ENCODE measurements around the gene NAGS.
"Not testable (repeated sequence)": the region's sequence is repeated elsewhere in the genome, so short reads cannot be mapped to it uniquely, and the experiment has no call there.

NAGS gene

GRCh38 chr17:44012391-44012790, 8.0 kb downstream of the NAGS start:
- no peak overlapping the region for H3K4me3 ChIP-seq (ENCODE audit: low read length)
- no peak overlapping the region for H3K23ac ChIP-seq (ENCODE audit: low read length)
- H2AK5ac ChIP-seq (ENCODE audit: low read length) = no peak overlapping the region
- peaks cover 1% of the 10 kb centered on the region for H3K79me1 ChIP-seq (ENCODE audit: low read length)
- H3K4ac ChIP-seq (ENCODE audit: low read depth, low read length) = no peak overlapping the region
- no peak overlapping the region for H4K5ac ChIP-seq (ENCODE audit: low read length)
- WGBS (ENCODE audit: extremely low coverage, insufficient coverage, low lambda C conversion rate) = no CpG with 5 or more reads among the region's 3 CpGs
- H2BK120ac ChIP-seq (ENCODE audit: low read depth, low read length) = no peak overlapping the region
- H4K8ac ChIP-seq (ENCODE audit: low read depth, low read length) = no peak overlapping the region
- DNase-seq = no peak
- H2BK5ac ChIP-seq (ENCODE audit: low read length) = no peak overlapping the region
- no peaks in the 10 kb centered on the region for H3K79me2 ChIP-seq (ENCODE audit: control insufficient read depth, insufficient read depth, low read length)
- H2BK15ac ChIP-seq (replicated peaks; ENCODE audit: low read depth) = no peak overlapping the region
- H3K56ac ChIP-seq (ENCODE audit: low read length) = no peak overlapping the region
- H3K9ac ChIP-seq (ENCODE audit: low read length) = no peak overlapping the region
- no peak overlapping the region for H3K4me2 ChIP-seq (ENCODE audit: low read length)
- no peaks in the 10 kb centered on the region for H3K36me3 ChIP-seq (ENCODE audit: control insufficient read depth, insufficient read depth, low read length)
- H3K27me3 ChIP-seq (ENCODE audit: insufficient read depth, low read length, poor library complexity) = no peaks in the 10 kb centered on the region
- H3K27ac ChIP-seq (ENCODE audit: low read depth, low read length) = no peak overlapping the region
- H3K18ac ChIP-seq (ENCODE audit: low read length) = no peak overlapping the region
- H3K4me1 ChIP-seq (ENCODE audit: control insufficient read depth, low read depth, low read length) = peaks cover 2% of the 10 kb centered on the region

- H3K18ac ChIP-seq (ENCODE audit: low read length) = no peak overlapping the region
- DNase-seq = no peak
- H3K79me1 ChIP-seq (ENCODE audit: low read length) = peaks cover 1% of the 10 kb centered on the region
- no peak overlapping the region for H4K8ac ChIP-seq (ENCODE audit: low read depth, low read length)
- H3K4me2 ChIP-seq (ENCODE audit: low read length) = no peak overlapping the region
- no peak overlapping the region for H2BK120ac ChIP-seq (ENCODE audit: low read depth, low read length)
- no peak overlapping the region for H3K4me3 ChIP-seq (ENCODE audit: low read length)
- H3K36me3 ChIP-seq (ENCODE audit: control insufficient read depth, insufficient read depth, low read length) = no peaks in the 10 kb centered on the region
- no peak overlapping the region for H3K56ac ChIP-seq (ENCODE audit: low read length)
- H3K9ac ChIP-seq (ENCODE audit: low read length) = no peak overlapping the region
- H3K27me3 ChIP-seq (ENCODE audit: insufficient read depth, low read length, poor library complexity) = no peaks in the 10 kb centered on the region
- no peak overlapping the region for H2BK5ac ChIP-seq (ENCODE audit: low read length)
- H4K5ac ChIP-seq (ENCODE audit: low read length) = no peak overlapping the region
- no peak overlapping the region for H3K27ac ChIP-seq (ENCODE audit: low read depth, low read length)
- no peak overlapping the region for H3K23ac ChIP-seq (ENCODE audit: low read length)
- WGBS (ENCODE audit: extremely low coverage, insufficient coverage, low lambda C conversion rate) = no CpG with 5 or more reads among the region's 14 CpGs
- H3K4ac ChIP-seq (ENCODE audit: low read depth, low read length) = no peak overlapping the region
- H2BK15ac ChIP-seq (replicated peaks; ENCODE audit: low read depth) = no peak overlapping the region
- H2AK5ac ChIP-seq (ENCODE audit: low read length) = no peak overlapping the region
- peaks cover 2% of the 10 kb centered on the region for H3K4me1 ChIP-seq (ENCODE audit: control insufficient read depth, low read depth, low read length)
- no peaks in the 10 kb centered on the region for H3K79me2 ChIP-seq (ENCODE audit: control insufficient read depth, insufficient read depth, low read length)
Measured at GRCh38 chr17:44012874-44013273, 8.5 kb downstream of the NAGS start.

GRCh38 chr17:44014133-44014436, 9.7 kb downstream of the NAGS start:
- no peaks in the 10 kb centered on the region for H3K36me3 ChIP-seq (ENCODE audit: control insufficient read depth, insufficient read depth, low read length)
- no peak overlapping the region for H4K8ac ChIP-seq (ENCODE audit: low read depth, low read length)
- H3K56ac ChIP-seq (ENCODE audit: low read length) = peak overlapping the region; percentile 95
- no CpG with 5 or more reads among the region's 12 CpGs for WGBS (ENCODE audit: extremely low coverage, insufficient coverage, low lambda C conversion rate)
- peak overlapping the region; percentile 84 for H3K9ac ChIP-seq (ENCODE audit: low read length)
- peak overlapping the region; percentile 88 for H3K4me3 ChIP-seq (ENCODE audit: low read length)
- peak overlapping the region; percentile 11 for H3K23ac ChIP-seq (ENCODE audit: low read length)
- no peak overlapping the region for H4K5ac ChIP-seq (ENCODE audit: low read length)
- H2BK5ac ChIP-seq (ENCODE audit: low read length) = no peak overlapping the region
- H3K4me1 ChIP-seq (ENCODE audit: control insufficient read depth, low read depth, low read length) = no peaks in the 10 kb centered on the region
- H2BK15ac ChIP-seq (replicated peaks; ENCODE audit: low read depth) = no peak overlapping the region
- no peak for DNase-seq
- H3K27me3 ChIP-seq (ENCODE audit: insufficient read depth, low read length, poor library complexity) = no peaks in the 10 kb centered on the region
- peak overlapping the region; percentile 90 for H3K4ac ChIP-seq (ENCODE audit: low read depth, low read length)
- no peaks in the 10 kb centered on the region for H3K79me2 ChIP-seq (ENCODE audit: control insufficient read depth, insufficient read depth, low read length)
- no peak overlapping the region for H3K27ac ChIP-seq (ENCODE audit: low read depth, low read length)
- H3K18ac ChIP-seq (ENCODE audit: low read length) = no peak overlapping the region
- no peak overlapping the region for H2BK120ac ChIP-seq (ENCODE audit: low read depth, low read length)
- H2AK5ac ChIP-seq (ENCODE audit: low read length) = no peak overlapping the region
- peaks cover 1% of the 10 kb centered on the region for H3K79me1 ChIP-seq (ENCODE audit: low read length)
- H3K4me2 ChIP-seq (ENCODE audit: low read length) = peak overlapping the region; percentile 55

- DNase-seq = peak; percentile 97
- Histone ChIP-seq H3K4me1 (ENCODE audit: control insufficient read depth, low read depth, low read length) (no peaks in the 10 kb centered on the region), H4K8ac (ENCODE audit: low read depth, low read length) (no peak within 1 kb of the TSS), H3K18ac (ENCODE audit: low read length) (peak within 1 kb of the TSS; percentile 90), H3K79me2 (ENCODE audit: control insufficient read depth, insufficient read depth, low read length) (no peaks in the 10 kb centered on the region), H3K4me3 (ENCODE audit: low read length) (peak within 1 kb of the TSS; percentile 88), H3K4ac (ENCODE audit: low read depth, low read length) (peak within 1 kb of the TSS; percentile 90), H3K36me3 (ENCODE audit: control insufficient read depth, insufficient read depth, low read length) (no peaks in the 10 kb centered on the region), H3K56ac (ENCODE audit: low read length) (peak within 1 kb of the TSS; percentile 95), H3K79me1 (ENCODE audit: low read length) (peaks cover 1% of the 10 kb centered on the region), H3K23ac (ENCODE audit: low read length) (peak within 1 kb of the TSS; percentile 11), H2BK15ac (replicated peaks; ENCODE audit: low read depth) (no peak within 1 kb of the TSS), H3K4me2 (ENCODE audit: low read length) (peak within 1 kb of the TSS; percentile 58), H3K27ac (ENCODE audit: low read depth, low read length) (peak within 1 kb of the TSS; percentile 70), H2AK5ac (ENCODE audit: low read length) (no peak within 1 kb of the TSS), H3K9ac (ENCODE audit: low read length) (peak within 1 kb of the TSS; percentile 84), H4K5ac (ENCODE audit: low read length) (peak within 1 kb of the TSS; percentile 2), H3K27me3 (ENCODE audit: insufficient read depth, low read length, poor library complexity) (no peaks in the 10 kb centered on the region), H2BK5ac (ENCODE audit: low read length) (peak within 1 kb of the TSS; percentile 64), H2BK120ac (ENCODE audit: low read depth, low read length) (no peak within 1 kb of the TSS)
- no CpG with 5 or more reads among the region's 43 CpGs for WGBS (ENCODE audit: extremely low coverage, insufficient coverage, low lambda C conversion rate)
Measured at GRCh38 chr17:44014437-44015172, 10.2 kb downstream of the NAGS start, which contains the start of gene TMEM101. TMEM101 (minus strand) TSS chr17:44014963; CDS start chr17:44014952, 11 bp downstream.

- DNase-seq; H4K5ac ChIP-seq (ENCODE audit: low read length); H3K4me3 ChIP-seq (ENCODE audit: low read length); H3K18ac ChIP-seq (ENCODE audit: low read length); H3K4ac ChIP-seq (ENCODE audit: low read depth, low read length); H2BK120ac ChIP-seq (ENCODE audit: low read depth, low read length); H4K8ac ChIP-seq (ENCODE audit: low read depth, low read length); H3K27me3 ChIP-seq (ENCODE audit: insufficient read depth, low read length, poor library complexity); H3K27ac ChIP-seq (ENCODE audit: low read depth, low read length); H2AK5ac ChIP-seq (ENCODE audit: low read length); H3K9ac ChIP-seq (ENCODE audit: low read length); H3K4me1 ChIP-seq (ENCODE audit: control insufficient read depth, low read depth, low read length); H2BK5ac ChIP-seq (ENCODE audit: low read length); H3K79me2 ChIP-seq (ENCODE audit: control insufficient read depth, insufficient read depth, low read length); H3K23ac ChIP-seq (ENCODE audit: low read length); H3K79me1 ChIP-seq (ENCODE audit: low read length); H3K4me2 ChIP-seq (ENCODE audit: low read length); H2BK15ac ChIP-seq (replicated peaks; ENCODE audit: low read depth); H3K36me3 ChIP-seq (ENCODE audit: control insufficient read depth, insufficient read depth, low read length); H3K56ac ChIP-seq (ENCODE audit: low read length): not testable (repeated sequence)
- no CpG with 5 or more reads among the region's 7 CpGs for WGBS (ENCODE audit: extremely low coverage, insufficient coverage, low lambda C conversion rate)
Measured at GRCh38 chr17:44021227-44021626, 16.8 kb downstream of the NAGS start.

- no peak overlapping the region for H3K27ac ChIP-seq (ENCODE audit: low read depth, low read length)
- no peak overlapping the region for H2AK5ac ChIP-seq (ENCODE audit: low read length)
- no peak overlapping the region for H3K23ac ChIP-seq (ENCODE audit: low read length)
- H3K4ac ChIP-seq (ENCODE audit: low read depth, low read length) = no peak overlapping the region
- H3K4me1 ChIP-seq (ENCODE audit: control insufficient read depth, low read depth, low read length) = no peaks in the 10 kb centered on the region
- no peak overlapping the region for H3K18ac ChIP-seq (ENCODE audit: low read length)
- H3K9ac ChIP-seq (ENCODE audit: low read length) = no peak overlapping the region
- H2BK15ac ChIP-seq (replicated peaks; ENCODE audit: low read depth) = no peak overlapping the region
- H2BK5ac ChIP-seq (ENCODE audit: low read length) = no peak overlapping the region
- no peaks in the 10 kb centered on the region for H3K27me3 ChIP-seq (ENCODE audit: insufficient read depth, low read length, poor library complexity)
- H3K4me3 ChIP-seq (ENCODE audit: low read length) = no peak overlapping the region
- H4K8ac ChIP-seq (ENCODE audit: low read depth, low read length) = no peak overlapping the region
- no peak overlapping the region for H4K5ac ChIP-seq (ENCODE audit: low read length)
- no peaks in the 10 kb centered on the region for H3K79me1 ChIP-seq (ENCODE audit: low read length)
- no CpG with 5 or more reads among the region's 2 CpGs for WGBS (ENCODE audit: extremely low coverage, insufficient coverage, low lambda C conversion rate)
- H3K79me2 ChIP-seq (ENCODE audit: control insufficient read depth, insufficient read depth, low read length) = no peaks in the 10 kb centered on the region
- no peak for DNase-seq
- no peak overlapping the region for H3K4me2 ChIP-seq (ENCODE audit: low read length)
- no peak overlapping the region for H3K56ac ChIP-seq (ENCODE audit: low read length)
- H3K36me3 ChIP-seq (ENCODE audit: control insufficient read depth, insufficient read depth, low read length) = no peaks in the 10 kb centered on the region
- no peak overlapping the region for H2BK120ac ChIP-seq (ENCODE audit: low read depth, low read length)
Measured at GRCh38 chr17:44022246-44022645, 17.8 kb downstream of the NAGS start.

All from mesendoderm (in vitro differentiated cells).